Cardiac fibroblast (primary cell): ENCODE data around the gene CLIP4.
A peak's percentile ranks its signal among the peaks of the same experiment; 100 is the strongest.
"Not testable (repeated sequence)": the region's sequence is repeated elsewhere in the genome, so short reads cannot be mapped to it uniquely, and the experiment has no call there.

ENCODE experiments used
- DNase-seq, 2 donors: peaks; one replicate each; pipeline versions ENCODE4 v3.0.0 to v3.0.0-alpha.2; 2010; ENCODE audit warnings: low read depth in 2 of 2
- H3K4me3 ChIP-seq, 2 donors: replicated peaks in 1 of 2; 1 replicate in 1 of 2; 2 replicates in 1 of 2; pipeline ENCODE4 v1.5.1; 2011; ENCODE audit warnings: low read depth in 2 of 2, low read length in 2 of 2, mild to moderate bottlenecking in 2 of 2, moderate library complexity in 1 of 2
- CTCF ChIP-seq: IDR thresholded peaks from one replicate; pipeline ENCODE4 v1.5.1; 2011; ENCODE audit warnings: low read depth, mild to moderate bottlenecking, low read length, inconsistent platforms

Gene CLIP4

GRCh38 chr2:29079887-29080286, 35.3 kb upstream of the CLIP4 start:
- TF ChIP-seq CTCF: no peak
- no peak overlapping the region for H3K4me3 ChIP-seq

GRCh38 chr2:29080886-29081743, 34.1 kb upstream of the CLIP4 start:
- H3K4me3 ChIP-seq: no peak overlapping the region
- no peak for TF ChIP-seq CTCF
- peak; percentile 46 to 77 for DNase-seq

More at GRCh38 chr2:29079887-29080286, 35.3 kb upstream of the CLIP4 start:
- no peak for DNase-seq

GRCh38 chr2:29082804-29083495, 32.3 kb upstream of the CLIP4 start:
- no peak for DNase-seq
- TF ChIP-seq CTCF: no peak

GRCh38 chr2:29084554-29084953, 30.7 kb upstream of the CLIP4 start:
- no peak overlapping the region for H3K4me3 ChIP-seq
- DNase-seq: no peak
- TF ChIP-seq CTCF: no peak

More at GRCh38 chr2:29082804-29083495, 32.3 kb upstream of the CLIP4 start:
- no peak overlapping the region for H3K4me3 ChIP-seq

GRCh38 chr2:29090311-29090710, 24.9 kb upstream of the CLIP4 start:
- DNase-seq: peak in 1 of 2 donors; percentile 33
- not testable (repeated sequence) for H3K4me3 ChIP-seq

GRCh38 chr2:29096969-29097368, 18.2 kb upstream of the CLIP4 start:
- no peak for TF ChIP-seq CTCF
- H3K4me3 ChIP-seq: no peak overlapping the region
- no peak for DNase-seq

- no peak for DNase-seq
- TF ChIP-seq CTCF: no peak
- H3K4me3 ChIP-seq: no peak overlapping the region
Measured at GRCh38 chr2:29097569-29097968, 17.6 kb upstream of the CLIP4 start.
